HCT116 (cell line): Measurements from ENCODE around the gene INPP5F.

Source experiments
- EZH2 ChIP-seq: fragments of 200-600 bp; sonication (generic); IDR thresholded peaks from 2 replicates; pipeline ENCODE4 v1.6.1; 2017; ENCODE audit warnings: antibody characterized with exemption, mixed run types
- EZH2phosphoT487 ChIP-seq: fragments of 200-600 bp; IDR thresholded peaks from 2 replicates; pipeline ENCODE4 v1.6.1; 2018; ENCODE audit warnings: antibody characterized with exemption, borderline replicate concordance
- MAX ChIP-seq: IDR thresholded peaks from 2 replicates; pipeline ENCODE4 v1.6.1; 2012
- POLR2A ChIP-seq: IDR thresholded peaks from 2 replicates; pipeline ENCODE4 v1.7.0; 2011; ENCODE audit warnings: borderline replicate concordance; ENCODE audit not compliant: insufficient read depth, insufficient read length; ENCODE audit errors: extremely low read depth
- POLR2AphosphoS5 ChIP-seq: IDR thresholded peaks from 2 replicates; pipeline ENCODE4 v1.6.1; 2011; ENCODE audit warnings: mild to moderate bottlenecking, low read depth, low read length, moderate library complexity
- REST ChIP-seq: IDR thresholded peaks from 2 replicates; pipeline ENCODE4 v1.6.1; 2012; ENCODE audit warnings: low read depth
- TCF7L2 ChIP-seq: IDR thresholded peaks from 2 replicates; pipeline ENCODE4 v1.7.0; 2011; ENCODE audit warnings: borderline replicate concordance, inconsistent platforms; ENCODE audit not compliant: insufficient read depth, insufficient read length; ENCODE audit errors: extremely low read depth
- YY1 ChIP-seq: IDR thresholded peaks from 2 replicates; pipeline ENCODE4 v1.6.1; 2011; ENCODE audit warnings: low read length, low read depth, moderate library complexity, mild to moderate bottlenecking; ENCODE audit not compliant: insufficient replicate concordance; ENCODE audit errors: extremely low read depth
- ZFX ChIP-seq: fragments of 450-650 bp; IDR thresholded peaks from 2 replicates; pipeline ENCODE4 v1.6.1; 2017
- ZNF274 ChIP-seq: fragments of 200-500 bp; sonication (Bioruptor generic); IDR thresholded peaks from 2 replicates; pipeline ENCODE4 v1.6.1; 2014; ENCODE audit warnings: mild to moderate bottlenecking, low read depth, low read length, inconsistent platforms
- TF ChIP-seq, protein P1 (sequence below), 3 experiments: fragments of 200-600 bp in 1 of 3; sonication (generic) in 1 of 3; IDR thresholded peaks in 2 of 3; conservative IDR thresholded peaks in 1 of 3; 2 replicates each; pipeline ENCODE4 v1.5.1; 2012 to 2017; ENCODE audit warnings: low read depth in 2 of 3, low read length in 2 of 3, antibody characterized with exemption in 1 of 3, borderline replicate concordance in 1 of 3, control low read depth in 1 of 3, mild to moderate bottlenecking in 1 of 3, mixed read lengths in 1 of 3, mixed run types in 1 of 3, moderate library complexity in 1 of 3; ENCODE audit not compliant: insufficient read depth in 1 of 3
- TF ChIP-seq, protein P2 (sequence below): IDR thresholded peaks from 2 replicates; pipeline ENCODE4 v1.6.1; 2012

DNA sequence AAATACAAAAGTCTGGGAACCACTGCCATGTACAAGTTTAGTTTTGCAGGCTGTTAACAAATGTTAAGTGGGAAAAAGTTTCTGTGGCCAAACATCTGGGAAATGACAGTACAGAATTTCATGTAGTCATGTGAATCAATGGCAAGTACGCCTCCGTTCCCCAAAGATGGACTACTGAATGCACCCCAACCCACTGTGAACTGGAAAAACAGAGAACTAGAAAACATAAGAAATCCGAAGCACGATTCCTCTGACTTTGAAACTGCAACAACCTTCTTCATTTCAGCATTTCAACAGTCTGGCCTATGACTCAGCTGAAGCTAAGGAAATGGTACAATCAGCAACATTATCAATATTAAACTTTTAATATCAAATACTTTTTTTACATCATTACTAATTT, 105.0 kb downstream of the INPP5F start:
- TF ChIP-seq YY1 (no peak), EZH2 (no peak), POLR2A (no peak), TCF7L2 (no peak), POLR2AphosphoS5 (no peak), ZNF274 (no peak), REST (no peak), ZFX (no peak), MAX (no peak), EZH2phosphoT487 (no peak)
- TF ChIP-seq, protein P1, sequence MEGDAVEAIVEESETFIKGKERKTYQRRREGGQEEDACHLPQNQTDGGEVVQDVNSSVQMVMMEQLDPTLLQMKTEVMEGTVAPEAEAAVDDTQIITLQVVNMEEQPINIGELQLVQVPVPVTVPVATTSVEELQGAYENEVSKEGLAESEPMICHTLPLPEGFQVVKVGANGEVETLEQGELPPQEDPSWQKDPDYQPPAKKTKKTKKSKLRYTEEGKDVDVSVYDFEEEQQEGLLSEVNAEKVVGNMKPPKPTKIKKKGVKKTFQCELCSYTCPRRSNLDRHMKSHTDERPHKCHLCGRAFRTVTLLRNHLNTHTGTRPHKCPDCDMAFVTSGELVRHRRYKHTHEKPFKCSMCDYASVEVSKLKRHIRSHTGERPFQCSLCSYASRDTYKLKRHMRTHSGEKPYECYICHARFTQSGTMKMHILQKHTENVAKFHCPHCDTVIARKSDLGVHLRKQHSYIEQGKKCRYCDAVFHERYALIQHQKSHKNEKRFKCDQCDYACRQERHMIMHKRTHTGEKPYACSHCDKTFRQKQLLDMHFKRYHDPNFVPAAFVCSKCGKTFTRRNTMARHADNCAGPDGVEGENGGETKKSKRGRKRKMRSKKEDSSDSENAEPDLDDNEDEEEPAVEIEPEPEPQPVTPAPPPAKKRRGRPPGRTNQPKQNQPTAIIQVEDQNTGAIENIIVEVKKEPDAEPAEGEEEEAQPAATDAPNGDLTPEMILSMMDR (IDR thresholded peaks at IDR 0.05 in 2 of 3, conservative IDR thresholded peaks at IDR 0.05 in 1 of 3; ENCODE audit: borderline replicate concordance in 1 of 3, insufficient read depth in 1 of 3, low read depth in 2 of 3, low read length in 2 of 3) = no peak
- TF ChIP-seq, protein P2, sequence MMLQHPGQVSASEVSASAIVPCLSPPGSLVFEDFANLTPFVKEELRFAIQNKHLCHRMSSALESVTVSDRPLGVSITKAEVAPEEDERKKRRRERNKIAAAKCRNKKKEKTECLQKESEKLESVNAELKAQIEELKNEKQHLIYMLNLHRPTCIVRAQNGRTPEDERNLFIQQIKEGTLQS = no peak
